ENCODE data around the gene TFB1M.
"Not testable (repeated sequence)": the region's sequence is repeated elsewhere in the genome, so short reads cannot be mapped to it uniquely, and the experiment has no call there.

TFB1M gene

GRCh38 chr6:155313602-155314091 lies 637 bp downstream of the TFB1M start:
- Histone ChIP-seq H3K79me2 (ENCODE audit: control insufficient read depth, insufficient read depth, low read length) (peaks cover 7% of the 10 kb centered on the region), H3K56ac (ENCODE audit: low read length) (peak overlapping the region; percentile 99), H3K18ac (ENCODE audit: low read length) (peak overlapping the region; percentile 16), H3K27ac (ENCODE audit: low read depth, low read length) (peak overlapping the region; percentile 29), H3K4ac (ENCODE audit: low read depth, low read length) (peak overlapping the region; percentile 77), H3K79me1 (ENCODE audit: low read length) (peaks cover 5% of the 10 kb centered on the region), H4K5ac (ENCODE audit: low read length) (no peak overlapping the region), H3K4me3 (ENCODE audit: low read length) (peak overlapping the region; percentile 100), H3K23ac (ENCODE audit: low read length) (peak overlapping the region; percentile 25), H2BK15ac (replicated peaks; ENCODE audit: low read depth) (no peak overlapping the region), H2AK5ac (ENCODE audit: low read length) (no peak overlapping the region), H2BK5ac (ENCODE audit: low read length) (no peak overlapping the region), H3K4me1 (ENCODE audit: control insufficient read depth, low read depth, low read length) (no peaks in the 10 kb centered on the region), H4K8ac (ENCODE audit: low read depth, low read length) (no peak overlapping the region), H3K27me3 (ENCODE audit: insufficient read depth, low read length, poor library complexity) (no peaks in the 10 kb centered on the region), H3K4me2 (ENCODE audit: low read length) (peak overlapping the region; percentile 89), H3K9ac (ENCODE audit: low read length) (peak overlapping the region; percentile 99), H3K36me3 (ENCODE audit: control insufficient read depth, insufficient read depth, low read length) (peaks cover 2% of the 10 kb centered on the region), H2BK120ac (ENCODE audit: low read depth, low read length) (no peak overlapping the region)
- no CpG with 5 or more reads among the region's 15 CpGs for WGBS (ENCODE audit: extremely low coverage, insufficient coverage, low lambda C conversion rate)
- no peak for DNase-seq

DNA sequence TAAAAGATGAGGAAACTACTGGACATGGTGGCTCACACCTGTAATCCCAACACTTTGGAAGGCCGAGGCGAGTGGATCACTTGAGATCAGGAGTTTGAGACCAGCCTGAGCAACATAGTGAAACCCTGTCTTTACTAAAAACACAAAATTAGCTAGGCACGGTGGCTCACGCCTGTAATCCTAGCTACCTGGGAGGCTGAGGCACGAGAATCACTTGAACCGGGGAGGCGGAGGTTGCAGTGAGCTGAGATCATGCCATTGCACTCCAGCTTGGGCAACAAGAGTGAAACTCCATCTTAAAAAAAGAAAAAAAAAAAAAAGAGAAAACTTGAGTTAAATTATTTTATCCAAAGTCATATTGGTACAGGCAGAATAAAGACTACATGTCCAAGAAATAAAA lies 1.3 kb downstream of the TFB1M start:
- not testable (repeated sequence) for H3K56ac ChIP-seq (ENCODE audit: low read length); DNase-seq; H3K4me2 ChIP-seq (ENCODE audit: low read length); H3K4me1 ChIP-seq (ENCODE audit: control insufficient read depth, low read depth, low read length); H3K9ac ChIP-seq (ENCODE audit: low read length); H3K79me1 ChIP-seq (ENCODE audit: low read length); H3K18ac ChIP-seq (ENCODE audit: low read length); H3K36me3 ChIP-seq (ENCODE audit: control insufficient read depth, insufficient read depth, low read length); H2BK120ac ChIP-seq (ENCODE audit: low read depth, low read length); H2BK5ac ChIP-seq (ENCODE audit: low read length); H3K4me3 ChIP-seq (ENCODE audit: low read length); H3K27ac ChIP-seq (ENCODE audit: low read depth, low read length); H3K4ac ChIP-seq (ENCODE audit: low read depth, low read length); H3K79me2 ChIP-seq (ENCODE audit: control insufficient read depth, insufficient read depth, low read length); H3K27me3 ChIP-seq (ENCODE audit: insufficient read depth, low read length, poor library complexity); H2BK15ac ChIP-seq (replicated peaks; ENCODE audit: low read depth); H3K23ac ChIP-seq (ENCODE audit: low read length); H4K5ac ChIP-seq (ENCODE audit: low read length); H4K8ac ChIP-seq (ENCODE audit: low read depth, low read length); H2AK5ac ChIP-seq (ENCODE audit: low read length)
- no CpG with 5 or more reads among the region's 7 CpGs for WGBS (ENCODE audit: extremely low coverage, insufficient coverage, low lambda C conversion rate)

- Histone ChIP-seq H3K79me1 (ENCODE audit: low read length) (peaks cover 5% of the 10 kb centered on the region), H3K9ac (ENCODE audit: low read length) (no peak overlapping the region), H3K4me1 (ENCODE audit: control insufficient read depth, low read depth, low read length) (no peaks in the 10 kb centered on the region), H2BK15ac (replicated peaks; ENCODE audit: low read depth) (no peak overlapping the region), H2AK5ac (ENCODE audit: low read length) (no peak overlapping the region), H2BK120ac (ENCODE audit: low read depth, low read length) (no peak overlapping the region), H4K5ac (ENCODE audit: low read length) (no peak overlapping the region), H3K4me2 (ENCODE audit: low read length) (no peak overlapping the region), H3K36me3 (ENCODE audit: control insufficient read depth, insufficient read depth, low read length) (peaks cover 2% of the 10 kb centered on the region), H3K27ac (ENCODE audit: low read depth, low read length) (no peak overlapping the region), H3K56ac (ENCODE audit: low read length) (no peak overlapping the region), H2BK5ac (ENCODE audit: low read length) (no peak overlapping the region), H4K8ac (ENCODE audit: low read depth, low read length) (no peak overlapping the region), H3K27me3 (ENCODE audit: insufficient read depth, low read length, poor library complexity) (no peaks in the 10 kb centered on the region), H3K4me3 (ENCODE audit: low read length) (no peak overlapping the region), H3K18ac (ENCODE audit: low read length) (no peak overlapping the region), H3K4ac (ENCODE audit: low read depth, low read length) (no peak overlapping the region), H3K23ac (ENCODE audit: low read length) (no peak overlapping the region), H3K79me2 (ENCODE audit: control insufficient read depth, insufficient read depth, low read length) (peaks cover 7% of the 10 kb centered on the region)
- DNase-seq = no peak
- no CpG with 5 or more reads among the region's 2 CpGs for WGBS (ENCODE audit: extremely low coverage, insufficient coverage, low lambda C conversion rate)
These were observed 2.7 kb downstream of the TFB1M start for GRCh38 chr6:155311583-155311982.

- WGBS (ENCODE audit: extremely low coverage, insufficient coverage, low lambda C conversion rate) = no CpG with 5 or more reads among the region's 6 CpGs
- no peak overlapping the region for H3K18ac ChIP-seq (ENCODE audit: low read length)
- H3K4ac ChIP-seq (ENCODE audit: low read depth, low read length) = no peak overlapping the region
- H3K23ac ChIP-seq (ENCODE audit: low read length) = no peak overlapping the region
- H3K36me3 ChIP-seq (ENCODE audit: control insufficient read depth, insufficient read depth, low read length) = peaks cover 2% of the 10 kb centered on the region
- no peaks in the 10 kb centered on the region for H3K4me1 ChIP-seq (ENCODE audit: control insufficient read depth, low read depth, low read length)
- H4K5ac ChIP-seq (ENCODE audit: low read length) = no peak overlapping the region
- H2BK15ac ChIP-seq (replicated peaks; ENCODE audit: low read depth) = no peak overlapping the region
- no peak overlapping the region for H3K4me2 ChIP-seq (ENCODE audit: low read length)
- peaks cover 5% of the 10 kb centered on the region for H3K79me1 ChIP-seq (ENCODE audit: low read length)
- no peak for DNase-seq
- no peak overlapping the region for H3K9ac ChIP-seq (ENCODE audit: low read length)
- peaks cover 7% of the 10 kb centered on the region for H3K79me2 ChIP-seq (ENCODE audit: control insufficient read depth, insufficient read depth, low read length)
- no peak overlapping the region for H3K56ac ChIP-seq (ENCODE audit: low read length)
- no peak overlapping the region for H2BK120ac ChIP-seq (ENCODE audit: low read depth, low read length)
- H2BK5ac ChIP-seq (ENCODE audit: low read length) = no peak overlapping the region
- no peaks in the 10 kb centered on the region for H3K27me3 ChIP-seq (ENCODE audit: insufficient read depth, low read length, poor library complexity)
- no peak overlapping the region for H4K8ac ChIP-seq (ENCODE audit: low read depth, low read length)
- no peak overlapping the region for H3K4me3 ChIP-seq (ENCODE audit: low read length)
- H3K27ac ChIP-seq (ENCODE audit: low read depth, low read length) = no peak overlapping the region
- H2AK5ac ChIP-seq (ENCODE audit: low read length) = no peak overlapping the region
These were observed 3.2 kb downstream of the TFB1M start for GRCh38 chr6:155311086-155311485.

DNA sequence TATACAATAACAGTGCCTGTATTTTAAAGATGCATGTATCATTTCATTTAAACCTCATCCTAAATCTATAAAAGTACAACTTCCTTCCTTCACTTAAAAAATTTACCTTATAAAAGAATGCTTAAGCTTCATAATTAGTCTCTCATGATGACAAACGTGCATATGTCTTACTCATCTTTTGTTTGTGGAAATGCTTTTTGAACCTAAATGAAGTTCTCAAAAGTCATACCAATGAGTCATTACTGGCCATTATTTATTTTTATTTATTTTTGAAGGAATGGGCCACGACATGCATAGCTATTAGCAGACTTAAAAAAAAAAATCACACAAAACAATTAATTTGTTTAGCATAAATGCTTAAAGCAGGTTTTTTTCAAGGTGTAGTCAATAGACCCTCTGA lies 3.7 kb downstream of the TFB1M start:
- H3K4ac ChIP-seq (ENCODE audit: low read depth, low read length) = no peak overlapping the region
- H3K27ac ChIP-seq (ENCODE audit: low read depth, low read length) = no peak overlapping the region
- H3K27me3 ChIP-seq (ENCODE audit: insufficient read depth, low read length, poor library complexity) = no peaks in the 10 kb centered on the region
- peaks cover 5% of the 10 kb centered on the region for H3K79me1 ChIP-seq (ENCODE audit: low read length)
- no peak overlapping the region for H3K9ac ChIP-seq (ENCODE audit: low read length)
- no peak overlapping the region for H3K23ac ChIP-seq (ENCODE audit: low read length)
- no peak overlapping the region for H3K4me2 ChIP-seq (ENCODE audit: low read length)
- peaks cover 2% of the 10 kb centered on the region for H3K36me3 ChIP-seq (ENCODE audit: control insufficient read depth, insufficient read depth, low read length)
- no peak overlapping the region for H2BK120ac ChIP-seq (ENCODE audit: low read depth, low read length)
- H3K79me2 ChIP-seq (ENCODE audit: control insufficient read depth, insufficient read depth, low read length) = peaks cover 7% of the 10 kb centered on the region
- no peak overlapping the region for H3K18ac ChIP-seq (ENCODE audit: low read length)
- DNase-seq = no peak
- no peak overlapping the region for H2BK15ac ChIP-seq (replicated peaks; ENCODE audit: low read depth)
- H3K4me1 ChIP-seq (ENCODE audit: control insufficient read depth, low read depth, low read length) = no peaks in the 10 kb centered on the region
- no peak overlapping the region for H2BK5ac ChIP-seq (ENCODE audit: low read length)
- no peak overlapping the region for H4K5ac ChIP-seq (ENCODE audit: low read length)
- no peak overlapping the region for H3K56ac ChIP-seq (ENCODE audit: low read length)
- H3K4me3 ChIP-seq (ENCODE audit: low read length) = no peak overlapping the region
- no peak overlapping the region for H2AK5ac ChIP-seq (ENCODE audit: low read length)
- no CpG with 5 or more reads among the region's 2 CpGs for WGBS (ENCODE audit: extremely low coverage, insufficient coverage, low lambda C conversion rate)
- H4K8ac ChIP-seq (ENCODE audit: low read depth, low read length) = no peak overlapping the region

DNA sequence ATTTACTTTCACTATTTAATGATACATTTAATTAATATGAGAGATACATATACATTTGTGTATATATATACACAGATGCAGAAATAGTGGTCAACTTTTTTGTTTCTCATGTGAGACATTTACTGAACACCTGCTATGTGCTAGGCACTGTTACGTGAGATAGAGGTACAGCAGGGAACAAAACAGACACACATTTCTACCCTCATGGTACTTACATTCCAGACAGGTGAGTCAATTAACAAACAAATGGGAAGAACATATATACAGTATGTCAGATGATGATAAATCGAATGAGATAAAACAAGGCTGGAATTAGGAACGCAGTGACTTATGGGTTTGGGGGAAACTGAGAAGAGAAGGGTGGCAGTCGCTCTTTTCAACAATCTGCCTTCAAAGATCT lies 5.1 kb downstream of the TFB1M start:
- Histone ChIP-seq H2BK120ac (ENCODE audit: low read depth, low read length) (no peak overlapping the region), H2BK5ac (ENCODE audit: low read length) (no peak overlapping the region), H4K8ac (ENCODE audit: low read depth, low read length) (no peak overlapping the region), H3K23ac (ENCODE audit: low read length) (no peak overlapping the region), H3K27me3 (ENCODE audit: insufficient read depth, low read length, poor library complexity) (no peaks in the 10 kb centered on the region), H3K4ac (ENCODE audit: low read depth, low read length) (no peak overlapping the region), H3K4me2 (ENCODE audit: low read length) (no peak overlapping the region), H3K18ac (ENCODE audit: low read length) (no peak overlapping the region), H2BK15ac (replicated peaks; ENCODE audit: low read depth) (no peak overlapping the region), H3K4me1 (ENCODE audit: control insufficient read depth, low read depth, low read length) (no peaks in the 10 kb centered on the region), H4K5ac (ENCODE audit: low read length) (no peak overlapping the region), H3K56ac (ENCODE audit: low read length) (no peak overlapping the region), H3K79me1 (ENCODE audit: low read length) (peaks cover 4% of the 10 kb centered on the region), H3K4me3 (ENCODE audit: low read length) (no peak overlapping the region), H3K27ac (ENCODE audit: low read depth, low read length) (no peak overlapping the region), H2AK5ac (ENCODE audit: low read length) (no peak overlapping the region), H3K36me3 (ENCODE audit: control insufficient read depth, insufficient read depth, low read length) (peaks cover 2% of the 10 kb centered on the region), H3K79me2 (ENCODE audit: control insufficient read depth, insufficient read depth, low read length) (peaks cover 6% of the 10 kb centered on the region), H3K9ac (ENCODE audit: low read length) (no peak overlapping the region)
- WGBS (ENCODE audit: extremely low coverage, insufficient coverage, low lambda C conversion rate) = no CpG with 5 or more reads among the region's 4 CpGs
- no peak for DNase-seq

Data from mesendoderm (in vitro differentiated cells).